NCI-H1105 treated with DMSO at 0.1 percent for 48 hours (cell line): ENCODE data around the gene PREX1.
A peak's percentile ranks its signal among the peaks of the same experiment; 100 is the strongest.

Experiments
- DNase-seq: peaks from one replicate; lab custom pipeline; 2025; lab: John Stamatoyannopoulos, UW

PREX1 gene

DNA sequence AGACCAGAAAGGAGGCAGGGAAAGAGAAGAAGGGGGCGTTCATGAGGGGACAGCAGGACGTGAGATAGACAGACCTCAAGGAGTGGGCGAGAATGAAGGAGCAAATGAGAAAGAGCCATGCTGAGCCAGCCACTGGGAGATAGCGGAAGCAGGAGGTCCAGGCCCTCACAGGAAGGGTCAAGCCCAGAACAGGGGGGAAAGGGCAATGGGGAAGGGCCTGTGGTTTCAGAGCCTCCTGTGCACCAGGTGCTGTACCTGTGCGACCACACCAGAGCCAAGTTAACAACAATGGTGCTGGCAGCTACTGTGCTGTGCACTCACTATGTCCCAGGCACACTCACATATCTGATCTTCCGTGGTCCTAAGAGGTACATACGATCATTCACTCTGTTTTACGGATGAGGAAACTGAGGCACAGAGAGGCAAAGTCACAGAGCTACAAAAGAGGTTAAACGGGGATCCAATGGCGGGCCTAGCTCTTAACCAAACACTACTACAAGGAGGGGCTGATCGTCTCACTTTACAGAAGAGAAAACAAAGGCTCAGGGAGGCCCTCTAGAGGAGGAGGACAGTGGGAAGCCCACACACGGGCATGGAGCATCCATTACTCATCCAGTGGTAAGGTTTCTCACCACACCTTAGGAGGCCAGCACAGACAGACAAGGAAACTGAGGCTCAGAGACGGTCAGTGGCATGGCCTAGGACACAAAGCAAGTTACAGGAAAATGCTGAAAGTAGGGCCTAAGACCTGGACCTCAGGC lies 129.1 kb downstream of the PREX1 start:
- DNase-seq, result no peak

DNA sequence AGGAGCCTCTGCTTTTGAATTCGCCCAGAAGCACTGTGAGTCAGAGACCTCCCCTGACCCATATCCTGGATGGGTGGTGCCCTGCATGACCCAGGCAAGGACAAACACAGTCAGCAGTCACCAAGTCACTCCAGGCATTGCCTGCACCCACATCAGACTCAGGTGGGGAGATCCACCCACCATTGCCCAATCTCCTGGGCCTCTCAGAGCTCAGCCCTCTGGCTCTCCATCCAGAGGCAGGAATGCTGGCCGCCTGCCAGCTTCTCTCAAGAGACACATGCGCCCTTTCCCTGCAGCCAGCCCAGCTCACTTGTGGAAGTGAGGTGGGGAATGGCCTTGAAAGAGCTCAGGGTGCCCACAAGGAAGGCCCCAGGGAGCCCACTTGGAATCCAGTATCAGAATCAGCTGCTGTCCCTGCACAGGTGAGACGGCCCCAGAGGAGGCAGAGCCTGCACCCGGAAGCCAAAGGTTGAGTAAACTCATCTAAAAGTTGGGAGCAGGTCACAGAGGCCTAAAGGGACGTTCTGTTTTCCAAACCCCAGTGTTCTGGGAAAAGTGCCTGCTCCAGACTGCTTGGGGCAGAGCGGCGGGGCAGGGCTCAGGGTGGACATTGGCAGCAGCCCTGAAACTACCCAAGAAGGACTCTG lies 129.8 kb downstream of the PREX1 start:
- peak; percentile 84 for DNase-seq

DNA sequence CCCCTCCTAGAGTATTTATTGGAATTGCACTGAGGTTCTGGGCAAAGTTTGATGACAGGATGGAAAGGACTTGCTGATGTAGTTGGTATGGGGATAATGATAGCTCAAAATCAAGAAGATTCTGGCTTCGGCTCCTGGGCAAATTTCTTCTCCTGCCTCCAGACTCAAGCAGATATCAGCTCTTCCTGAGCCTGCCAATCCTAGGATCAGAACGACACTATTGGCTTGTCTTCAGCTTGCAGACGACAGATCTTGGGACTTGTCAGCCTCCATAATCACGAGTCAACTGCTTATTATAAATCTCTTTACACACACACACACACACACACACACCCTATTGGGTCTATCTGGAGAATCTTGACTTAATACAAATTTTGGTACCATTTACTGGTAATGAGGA lies 131.1 kb downstream of the PREX1 start:
- no peak for DNase-seq

DNA sequence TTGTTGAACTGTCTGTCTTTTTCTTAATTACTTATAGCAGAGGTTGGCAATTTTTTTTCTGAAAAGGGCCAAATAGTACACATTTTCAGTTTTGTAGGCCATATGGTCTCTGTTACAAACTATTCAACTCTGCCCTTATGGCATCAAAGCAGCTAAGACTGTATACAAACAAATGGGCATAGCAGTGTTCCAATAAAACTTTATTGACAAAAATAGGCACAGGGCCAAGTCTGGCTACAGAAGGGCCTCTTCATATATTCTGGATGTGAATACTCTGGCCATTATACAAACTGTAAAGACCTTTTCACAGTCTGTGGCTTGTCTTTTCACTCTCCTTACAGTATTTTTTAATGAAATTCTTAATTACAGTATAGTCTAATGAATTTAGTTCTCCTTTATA lies 132.1 kb downstream of the PREX1 start:
- DNase-seq, result no peak

DNA sequence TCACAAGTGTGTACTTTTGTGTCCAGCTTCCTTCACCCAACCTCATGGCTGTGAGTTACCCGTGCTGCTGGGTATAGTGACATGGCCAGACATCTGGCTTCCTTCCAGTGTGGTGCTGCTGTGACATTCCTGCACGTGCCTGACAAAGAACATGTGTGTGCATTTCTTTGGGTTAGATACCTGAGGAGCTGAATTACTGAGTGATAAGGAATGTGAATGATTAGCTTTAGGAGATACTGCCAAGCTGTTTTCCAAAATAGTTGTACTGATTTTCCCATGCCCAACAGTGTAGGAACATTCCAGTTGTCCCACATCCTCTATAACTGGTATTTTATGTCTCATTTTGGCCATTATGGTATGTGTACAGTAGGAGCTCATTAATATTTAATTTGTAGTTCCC lies 132.5 kb downstream of the PREX1 start:
- DNase-seq, result no peak

DNA sequence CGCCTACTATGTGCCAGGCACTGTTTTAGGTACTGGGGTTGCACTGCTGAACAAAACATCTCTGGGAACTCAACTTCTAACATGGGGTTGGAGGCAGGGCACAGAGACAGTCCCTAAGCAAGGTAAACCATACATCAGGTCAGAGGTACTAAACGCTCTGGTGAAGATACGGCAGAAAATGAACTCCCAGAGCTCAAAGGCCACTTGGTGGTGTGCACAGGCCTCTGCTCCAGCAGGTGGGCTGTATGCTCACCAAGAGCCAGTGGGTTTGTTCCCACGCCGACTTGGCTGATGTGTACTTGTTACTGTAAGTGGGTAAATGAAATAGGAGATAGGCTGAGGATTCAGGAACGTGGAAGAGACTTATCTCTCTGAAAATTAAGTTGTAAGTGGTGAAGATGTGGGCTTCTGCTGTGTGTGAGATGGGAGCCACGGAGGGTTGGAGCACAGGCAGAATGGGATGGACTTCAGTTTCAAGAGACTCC lies 133.4 kb downstream of the PREX1 start:
- no peak for DNase-seq

DNA sequence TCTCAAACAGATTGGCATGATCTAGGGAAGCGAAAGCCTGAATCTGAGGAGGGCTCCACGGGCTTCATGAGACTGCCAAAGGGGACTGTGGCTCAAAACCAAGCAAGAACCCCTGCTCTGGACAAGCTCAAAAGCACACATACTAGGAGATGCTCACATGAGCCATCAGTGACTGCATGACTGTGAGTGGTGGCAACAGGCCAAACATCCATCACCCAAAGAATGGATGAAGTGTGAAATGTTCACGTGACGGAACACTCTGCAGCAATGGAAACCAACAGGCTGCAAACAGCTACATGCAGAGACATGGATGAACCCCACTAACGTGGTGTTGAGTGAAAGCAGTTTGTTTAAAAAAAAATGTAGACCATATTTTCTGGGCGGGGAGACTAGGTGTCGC lies 136.3 kb downstream of the PREX1 start:
- DNase-seq, result peak; percentile 35

DNA sequence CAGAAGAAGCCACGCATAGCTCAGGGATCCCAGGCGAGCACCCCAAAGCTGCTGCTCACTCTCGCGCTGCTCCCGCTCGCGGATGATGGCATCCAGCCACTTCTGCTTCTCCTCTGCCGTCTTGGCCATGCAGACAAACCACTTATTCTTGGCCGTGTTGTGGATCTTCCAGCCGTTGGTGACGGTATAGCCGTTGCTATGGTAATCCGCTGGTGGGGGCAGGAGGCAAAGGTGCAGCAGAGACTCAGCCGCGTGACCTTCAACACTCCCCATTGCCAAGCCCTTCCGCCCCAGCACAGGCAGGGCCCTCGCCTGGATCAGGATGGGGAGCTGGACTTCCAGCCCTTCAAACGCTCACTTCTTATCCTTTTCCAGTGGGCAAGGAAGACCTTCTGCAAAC lies 136.9 kb downstream of the PREX1 start:
- peak; percentile 41 for DNase-seq

DNA sequence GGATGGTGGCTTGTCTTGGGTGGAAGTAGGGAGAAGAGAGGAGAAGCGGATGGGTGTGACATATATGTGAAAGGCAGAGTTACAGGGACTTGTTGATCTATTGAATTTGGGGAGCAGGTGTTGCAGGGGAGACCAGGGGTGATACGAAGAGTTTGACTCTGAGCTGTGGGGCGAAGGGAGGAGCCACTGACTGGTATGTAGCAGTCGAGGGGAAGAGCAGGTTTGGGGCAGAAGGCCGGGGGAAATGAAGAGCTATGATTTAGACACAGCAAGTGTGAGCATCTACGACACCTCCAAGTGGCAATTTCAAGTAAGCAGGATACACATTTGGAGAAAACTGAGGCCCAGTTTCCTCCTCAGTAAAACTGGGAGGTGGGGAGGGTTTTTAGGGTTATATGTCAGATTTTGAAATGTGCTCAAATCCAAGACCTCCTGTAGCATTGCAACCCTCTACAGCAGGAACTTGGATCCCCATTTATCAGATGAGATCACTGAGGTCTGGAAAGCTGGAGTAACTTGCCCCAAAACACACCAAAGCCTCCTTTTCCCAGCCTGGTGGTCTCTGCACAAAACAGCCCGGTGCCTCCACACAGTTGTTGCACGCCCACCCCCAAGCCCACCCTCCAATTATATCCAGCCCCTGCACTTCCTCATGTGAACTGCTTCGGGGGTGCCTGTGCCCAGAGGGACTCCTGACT lies 137.8 kb downstream of the PREX1 start:
- DNase-seq, result no peak

DNA sequence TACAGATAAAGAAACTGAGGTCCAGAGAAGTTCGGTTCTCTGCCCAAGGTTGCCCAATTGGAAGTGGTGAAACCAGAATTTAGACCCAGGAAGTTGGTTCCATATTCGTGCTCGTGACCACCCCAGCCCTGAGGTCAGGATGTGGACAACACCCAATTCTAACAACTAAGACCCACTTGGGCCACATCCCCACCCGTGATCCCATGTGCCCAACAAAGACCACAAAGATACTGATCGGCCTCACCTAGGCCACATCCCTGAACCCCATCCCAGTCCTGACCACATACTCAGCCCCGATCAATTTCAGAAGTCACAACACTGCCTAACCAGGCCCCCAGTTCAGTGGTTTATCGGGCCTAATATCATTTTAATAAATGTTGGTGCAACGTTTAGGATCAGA lies 138.4 kb downstream of the PREX1 start:
- no peak for DNase-seq

DNA sequence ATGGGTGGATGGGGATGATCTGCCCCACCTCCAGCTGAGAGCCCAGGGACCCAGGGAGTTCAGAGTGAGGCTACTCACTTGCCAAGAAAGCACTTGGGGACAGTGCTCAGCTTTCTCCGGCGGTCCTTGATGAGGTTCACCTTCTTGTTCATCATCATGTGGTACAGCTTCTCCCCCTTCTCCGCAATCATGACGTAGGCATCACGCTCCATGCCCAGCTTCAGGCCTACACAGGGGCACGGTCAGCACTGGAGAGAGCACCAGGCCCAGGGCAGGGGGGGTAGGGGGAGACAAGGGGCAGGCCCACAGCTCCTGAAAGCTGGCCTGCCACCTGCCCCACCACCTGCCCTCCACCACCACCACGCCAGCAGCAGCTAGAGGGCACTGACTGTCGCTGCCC lies 139.2 kb downstream of the PREX1 start:
- DNase-seq, result no peak

DNA sequence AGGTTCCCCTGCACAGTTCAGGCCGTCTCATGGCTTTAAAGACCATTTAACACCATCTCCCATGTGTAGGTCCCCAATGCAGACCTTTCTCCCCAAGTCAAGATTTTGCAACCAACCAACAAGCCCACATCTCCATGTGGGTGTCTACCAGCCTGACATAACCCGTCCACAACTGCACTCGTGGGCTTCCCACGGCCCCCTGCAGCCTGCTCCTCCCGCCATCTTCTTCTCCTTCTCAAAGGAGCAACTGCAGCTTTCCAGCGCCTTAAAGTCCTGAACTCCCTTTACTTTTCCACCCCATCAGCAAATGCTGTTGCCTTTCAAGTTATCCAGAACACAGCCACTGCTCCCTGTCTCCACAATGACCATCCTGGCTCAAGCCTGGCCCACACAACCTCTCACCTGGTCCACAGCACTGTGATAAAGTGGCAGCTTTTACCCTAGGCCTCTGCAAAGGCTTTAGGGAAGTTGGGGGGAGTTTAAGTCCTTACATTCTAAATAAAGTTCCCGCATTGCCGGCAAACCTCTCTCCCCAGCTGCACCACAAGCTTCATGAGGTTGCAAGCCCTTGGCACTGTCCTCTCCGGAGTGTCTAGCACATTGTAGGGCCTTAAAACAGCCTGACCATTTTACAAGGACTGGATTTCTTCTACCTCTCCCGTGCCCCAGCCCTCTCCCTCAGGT lies 140.5 kb downstream of the PREX1 start:
- no peak for DNase-seq

DNA sequence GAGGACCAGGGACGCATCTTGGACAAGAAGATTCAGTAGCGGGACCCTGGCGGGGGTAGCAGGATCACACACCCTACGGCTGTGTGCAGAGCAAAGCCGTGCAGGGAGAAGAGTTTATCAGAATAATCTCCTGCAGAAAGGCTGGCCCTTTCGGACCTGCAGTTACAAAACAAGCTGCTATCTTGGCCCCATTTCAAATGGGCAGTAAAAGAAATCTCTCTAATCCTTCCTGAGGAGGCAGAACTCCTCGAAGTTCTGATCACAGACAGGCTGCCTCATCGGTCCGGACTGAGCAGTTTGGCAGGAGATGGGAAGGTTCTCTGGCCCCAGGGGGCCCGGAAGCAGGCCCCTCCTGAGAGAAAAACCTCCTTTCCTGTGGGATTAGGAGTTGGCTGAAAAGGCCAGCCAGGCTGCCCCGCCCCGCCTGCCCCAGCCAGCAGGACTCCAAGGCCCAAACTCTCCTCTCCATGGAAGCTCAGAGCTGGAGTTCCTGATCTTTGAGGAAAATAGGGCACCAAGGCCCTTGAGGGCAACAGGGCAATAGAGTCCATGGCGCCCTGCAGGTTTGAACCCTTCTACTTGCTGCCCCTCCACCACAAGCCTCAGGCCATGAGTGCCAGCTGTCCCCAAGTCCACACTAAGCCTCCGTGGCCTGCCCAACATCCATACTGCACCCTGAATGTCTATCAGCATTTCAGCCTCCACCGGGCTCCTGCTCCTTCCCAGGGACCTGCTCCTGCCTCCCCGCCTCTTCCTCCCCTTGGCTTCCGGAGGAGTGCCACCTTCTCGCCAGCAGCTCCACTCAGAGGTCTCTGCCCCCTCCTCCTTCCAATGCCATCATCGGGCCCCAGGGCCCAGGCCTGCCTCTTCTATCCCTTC lies 141.3 kb downstream of the PREX1 start:
- no peak for DNase-seq

DNA sequence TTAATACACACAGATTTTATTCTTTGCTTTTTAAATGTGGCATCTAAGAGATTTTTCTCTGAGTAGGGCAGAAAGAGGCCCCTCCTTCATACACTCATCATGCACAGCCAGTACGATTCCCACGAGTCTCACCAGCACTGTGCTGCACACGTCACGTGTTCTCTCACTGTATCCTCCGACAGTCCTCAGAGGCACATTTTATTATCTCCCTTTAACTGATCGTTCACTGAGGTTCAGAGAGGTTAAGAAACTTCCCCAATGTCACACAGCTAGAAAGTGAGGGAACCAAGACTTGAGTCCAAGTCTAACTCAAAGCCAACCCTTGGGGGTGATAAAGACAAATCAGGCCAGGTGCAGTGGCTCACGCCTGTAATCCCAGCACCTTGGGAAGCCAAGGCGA lies 142.5 kb downstream of the PREX1 start:
- DNase-seq, result no peak

DNA sequence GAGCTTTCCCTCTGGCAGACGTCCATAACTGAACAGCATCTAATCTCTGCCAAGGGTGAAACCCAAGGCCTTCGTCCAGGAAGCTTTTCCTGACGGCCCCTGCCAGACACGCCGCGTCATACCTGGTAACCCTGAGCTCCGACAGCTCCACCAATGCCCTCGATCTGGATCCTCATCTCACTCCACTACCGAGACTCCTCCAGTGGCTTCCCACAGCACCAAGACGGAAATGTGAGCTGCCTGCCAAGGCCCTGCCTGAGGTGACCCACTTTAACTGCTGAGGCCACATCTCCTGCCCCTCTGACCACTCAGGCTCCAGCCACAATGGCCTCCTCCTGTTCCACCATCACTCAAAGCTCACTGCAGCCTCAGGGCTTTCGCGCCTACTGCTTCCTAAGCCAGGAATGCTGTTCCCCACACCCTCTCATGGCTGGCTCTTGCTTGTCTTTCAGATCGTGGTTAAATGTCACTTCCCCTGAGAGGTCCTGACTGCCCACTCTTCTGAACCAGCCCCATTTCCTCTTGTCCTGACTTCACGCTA lies 143.2 kb downstream of the PREX1 start:
- DNase-seq, result no peak

DNA sequence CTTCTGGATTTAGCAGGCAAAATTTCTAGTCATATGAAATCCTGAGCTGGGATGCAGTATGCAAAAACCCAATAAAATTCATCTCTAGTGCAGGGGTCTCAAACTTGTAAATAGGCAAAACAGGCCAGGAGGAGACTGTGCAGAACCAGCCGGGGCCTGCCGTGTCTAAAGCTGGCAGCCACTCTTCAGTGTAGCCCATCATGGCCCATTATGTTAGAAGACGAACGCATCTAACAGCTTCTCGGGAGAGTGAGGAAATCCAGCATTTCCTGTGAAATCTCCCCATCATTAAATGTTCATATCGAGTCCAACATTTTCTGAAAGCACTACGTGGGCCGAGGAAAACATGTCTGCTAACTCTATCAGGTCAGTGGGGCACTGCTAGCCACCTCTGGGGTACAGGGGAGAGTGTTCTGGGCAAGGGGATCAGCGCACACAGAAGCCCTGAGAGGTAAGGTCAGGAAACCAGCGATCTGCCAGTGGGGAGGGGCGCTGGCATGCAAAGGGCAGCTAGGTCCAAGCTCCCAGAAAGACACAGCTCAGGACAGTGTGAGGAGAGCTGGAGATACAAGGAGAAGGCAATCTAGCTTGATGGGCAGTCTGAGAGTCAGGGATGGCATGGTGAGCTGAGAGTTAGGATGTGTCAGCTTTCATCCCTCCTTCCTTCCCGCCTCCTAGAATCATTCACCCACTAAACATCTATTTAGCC lies 144.2 kb downstream of the PREX1 start:
- no peak for DNase-seq

DNA sequence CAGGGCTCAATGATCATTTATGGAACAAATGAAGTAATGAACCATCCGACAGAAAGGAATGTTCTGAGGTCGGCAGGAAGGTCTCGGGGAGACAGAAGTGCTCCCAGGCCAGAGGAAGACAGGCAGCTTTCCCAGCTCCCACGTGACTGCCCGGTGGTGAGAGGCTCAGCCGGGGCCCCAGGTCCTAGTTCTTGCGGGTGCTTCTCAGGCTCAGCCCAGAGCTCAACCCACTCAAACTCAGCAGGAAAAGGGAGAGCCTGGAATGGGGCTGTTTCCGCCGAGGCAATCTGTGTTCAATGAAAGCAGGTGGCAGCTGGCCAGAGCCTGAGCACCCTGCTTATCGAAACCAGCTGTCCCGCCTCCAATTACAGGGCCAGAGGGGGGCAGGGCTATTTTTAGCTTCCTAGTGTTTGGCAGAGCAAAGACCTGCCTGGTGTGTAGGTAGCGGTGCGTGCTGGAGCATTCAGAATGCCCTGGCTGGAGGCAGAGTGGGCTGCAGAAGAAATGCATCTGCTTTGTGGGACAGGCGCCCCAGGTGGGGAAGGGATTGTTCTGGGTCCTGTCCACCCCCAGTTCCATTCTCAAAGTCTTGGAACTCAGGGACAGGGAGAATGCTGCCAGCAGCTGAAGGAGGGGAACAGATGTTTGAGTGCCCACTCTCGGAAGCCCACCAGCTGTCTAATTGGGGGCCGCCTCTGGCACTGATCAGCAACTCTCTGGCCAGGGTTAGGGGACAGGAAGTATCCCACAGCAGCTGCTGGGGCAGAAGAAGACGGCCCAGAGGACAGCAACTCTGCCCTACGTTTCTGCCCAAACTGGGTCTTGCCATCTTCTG lies 145.1 kb downstream of the PREX1 start:
- DNase-seq, result peak; percentile 98

DNA sequence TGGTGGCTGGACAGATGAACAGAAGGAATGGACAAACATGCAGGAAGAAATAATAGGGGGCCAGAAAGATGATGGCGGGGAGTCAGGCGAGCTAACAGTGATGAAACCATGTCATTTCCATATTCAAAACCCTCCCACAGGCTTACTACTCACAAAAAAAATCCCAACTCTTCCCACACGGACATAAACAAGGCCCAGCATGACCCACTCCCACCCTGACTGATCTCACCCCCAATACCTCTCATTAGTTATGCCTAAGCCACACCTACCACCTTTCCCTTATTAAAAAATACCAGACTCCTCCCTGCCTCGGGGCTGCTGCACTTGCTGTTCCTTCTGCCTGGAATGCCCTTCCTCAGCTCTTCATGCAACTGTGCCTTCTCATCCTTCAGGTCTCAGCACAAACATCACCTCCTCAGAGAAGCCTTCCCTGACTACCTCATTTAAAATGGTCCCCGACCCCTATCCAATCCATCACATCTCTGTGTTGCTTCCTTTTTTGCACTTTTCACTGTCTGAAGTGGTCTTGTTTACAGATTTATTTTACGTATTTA lies 145.8 kb downstream of the PREX1 start:
- no peak for DNase-seq

DNA sequence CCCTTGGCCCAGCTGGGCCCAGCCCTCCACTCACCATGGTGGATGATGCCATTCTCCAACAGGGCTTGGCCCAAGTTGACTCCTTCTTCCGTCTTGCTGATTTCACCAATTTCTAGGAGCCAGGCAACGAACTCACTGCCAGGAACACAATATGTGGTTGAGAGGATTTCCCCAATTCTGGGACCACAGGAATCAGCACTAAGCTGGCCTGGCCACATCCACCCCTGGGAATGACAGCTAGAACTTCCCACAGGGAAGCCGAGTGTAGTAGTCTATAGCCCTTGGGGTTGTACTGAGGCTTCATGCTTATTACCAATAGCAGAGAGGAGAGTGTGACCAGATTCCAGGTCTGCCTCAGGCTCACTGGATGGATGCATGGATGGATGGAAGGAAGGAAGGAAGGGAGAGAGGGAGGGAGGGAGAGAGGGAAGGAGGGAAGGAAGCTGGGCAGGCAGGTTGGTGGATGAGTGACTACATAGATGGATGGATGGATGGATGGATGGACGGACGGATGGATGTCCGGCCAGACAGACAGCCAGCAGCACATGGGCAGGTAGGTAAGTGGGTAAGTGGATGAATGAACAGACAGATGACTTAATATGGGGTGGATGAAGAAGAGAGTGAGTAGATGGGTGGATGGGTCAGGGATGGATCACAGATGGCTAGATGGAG lies 146.5 kb downstream of the PREX1 start:
- DNase-seq, result no peak
